Lower leg skin (tissue), 3 donors: ENCODE results near the gene MYO3B.

Experiments
- CTCF ChIP-seq, 3 donors: fragments of 450-650 bp; IDR thresholded peaks; one replicate each; pipeline ENCODE4 v1.5.1; 2016; ENCODE audit warnings: antibody characterized with exemption in 3 of 3, mild to moderate bottlenecking in 3 of 3, moderate library complexity in 2 of 3
- POLR2A ChIP-seq, 2 donors: fragments of 450-650 bp; IDR thresholded peaks; one replicate each; pipeline ENCODE4 v1.6.1; 2016 to 2017; ENCODE audit warnings: antibody characterized with exemption in 2 of 2, mild to moderate bottlenecking in 1 of 2, moderate library complexity in 1 of 2

GRCh38 chr2:170369894-170370293 lies 191.9 kb downstream of the MYO3B start:
- TF ChIP-seq CTCF (IDR thresholded peaks at IDR 0.05) (no peak), POLR2A (IDR thresholded peaks at IDR 0.05) (no peak)
